IMR-90 (cell line): ENCODE results near the gene GSK3B. TPM values are rescaled to one million over a fixed set of nuclear protein-coding genes. Genes with fewer than 3 reads are reported as not detected.

ENCODE experiments used
- ATAC-seq: fragments of 200-7000 bp; cut with Tn5 transposase; 2 replicates; pipeline ENCODE4 v1.9.1; 2020; ENCODE audit warnings: low read depth, mild to moderate bottlenecking, moderate library complexity
- BruUV-seq: library from RNA; stranded (reverse); fragments of 400-500 nt; replicated peaks from 2 replicates; lab custom pipeline; 2021; lab: Mats Ljungman, UMichigan
- CTCF ChIA-PET: fragments of 300-600 bp; formaldehyde crosslinking; extraction: SDS; loops from one replicate; lab custom pipeline; 2021; ENCODE audit warnings: antibody characterized with exemption; lab: Yijun Ruan, JAX
- POLR2A ChIA-PET: fragments of 300-600 bp; sonication (Branson Sonifier 250); formaldehyde crosslinking; loops from one replicate; lab custom pipeline; 2022; ENCODE audit warnings: antibody characterized with exemption; ENCODE audit not compliant: unreplicated experiment; lab: Charles Lee
- DNase-seq: peaks from one replicate; pipeline ENCODE4 v3.0.0; 2013
- H2AFZ ChIP-seq: replicated peaks from 2 replicates; pipeline ENCODE3; 2013; ENCODE audit warnings: low read length, mild to moderate bottlenecking; ENCODE audit not compliant: poor library complexity
- H2AK5ac ChIP-seq: 2 replicates; pipeline ENCODE4 v1.6.1; 2013; ENCODE audit warnings: low read depth, low read length, inconsistent platforms
- H2AK9ac ChIP-seq: replicated peaks from 2 replicates; pipeline ENCODE3; 2013; ENCODE audit warnings: mild to moderate bottlenecking, low read depth, low read length, moderate library complexity; ENCODE audit not compliant: poor library complexity
- H2BK120ac ChIP-seq: 2 replicates; pipeline ENCODE4 v1.6.1; 2013; ENCODE audit warnings: low read depth, low read length, inconsistent platforms
- H2BK15ac ChIP-seq: 3 replicates; pipeline ENCODE4 v1.6.1; 2013; ENCODE audit warnings: low read depth, low read length, inconsistent platforms
- H2BK20ac ChIP-seq: 2 replicates; pipeline ENCODE4 v1.6.1; 2013; ENCODE audit warnings: low read depth, mild to moderate bottlenecking, inconsistent platforms, low read length, moderate library complexity
- H2BK5ac ChIP-seq: 2 replicates; pipeline ENCODE4 v1.6.1; 2013; ENCODE audit warnings: mild to moderate bottlenecking, low read depth, low read length, inconsistent platforms; ENCODE audit not compliant: poor library complexity, severe bottlenecking
- H3K14ac ChIP-seq: replicated peaks from 2 replicates; pipeline ENCODE4 v1.6.1; 2013; ENCODE audit warnings: low read depth, low read length, inconsistent platforms
- H3K18ac ChIP-seq: 2 replicates; pipeline ENCODE4 v1.6.1; 2013; ENCODE audit warnings: low read depth, low read length, control low read depth
- H3K23ac ChIP-seq: 2 replicates; pipeline ENCODE4 v1.6.1; 2013; ENCODE audit warnings: low read depth, low read length, inconsistent platforms
- H3K27ac ChIP-seq: 2 replicates; pipeline ENCODE4 v1.5.1; 2013; ENCODE audit warnings: mild to moderate bottlenecking, control low read depth, low read length; ENCODE audit not compliant: insufficient read depth
- H3K27me3 ChIP-seq: 2 replicates; pipeline ENCODE4 v1.6.1; 2013; ENCODE audit warnings: low read length; ENCODE audit not compliant: control insufficient read depth, insufficient read depth
- H3K36me3 ChIP-seq: 2 replicates; pipeline ENCODE4 v1.6.1; 2013; ENCODE audit warnings: low read length, mixed read lengths; ENCODE audit not compliant: control insufficient read depth, insufficient read depth
- H3K4ac ChIP-seq: 2 replicates; pipeline ENCODE4 v1.6.1; 2013; ENCODE audit warnings: low read depth, low read length, inconsistent platforms
- H3K4me1 ChIP-seq: 2 replicates; pipeline ENCODE4 v1.6.1; 2013; ENCODE audit warnings: low read length, mixed read lengths; ENCODE audit not compliant: control insufficient read depth, insufficient read depth
- H3K4me2 ChIP-seq: 2 replicates; pipeline ENCODE4 v1.6.1; 2013; ENCODE audit warnings: low read depth, mild to moderate bottlenecking, control low read depth, low read length, moderate library complexity
- H3K4me3 ChIP-seq: 2 replicates; pipeline ENCODE4 v1.5.1; 2013; ENCODE audit warnings: low read depth, mild to moderate bottlenecking, control low read depth, low read length, moderate library complexity; ENCODE audit not compliant: insufficient read depth
- H3K56ac ChIP-seq: 2 replicates; pipeline ENCODE4 v1.6.1; 2013; ENCODE audit warnings: low read length, inconsistent platforms; ENCODE audit not compliant: insufficient read depth; ENCODE audit errors: extremely low read depth
- H3K79me1 ChIP-seq, 2 experiments: 2 replicates each; pipeline ENCODE4 v1.6.1; 2013; ENCODE audit warnings: low read length in 2 of 2, inconsistent platforms in 1 of 2, low read depth in 1 of 2
- H3K9ac ChIP-seq: 2 replicates; pipeline ENCODE4 v1.6.1; 2013; ENCODE audit warnings: low read depth, low read length, control low read depth
- H3K9me1 ChIP-seq: 2 replicates; pipeline ENCODE4 v1.6.1; 2013; ENCODE audit warnings: low read length, inconsistent platforms; ENCODE audit not compliant: insufficient read depth
- H3K9me3 ChIP-seq: 2 replicates; pipeline ENCODE4 v1.6.1; 2013; ENCODE audit warnings: low read length; ENCODE audit not compliant: control insufficient read depth, insufficient read depth
- H4K20me1 ChIP-seq: 2 replicates; pipeline ENCODE4 v1.6.1; 2013; ENCODE audit warnings: low read length, inconsistent platforms; ENCODE audit not compliant: insufficient read depth
- H4K5ac ChIP-seq: 2 replicates; pipeline ENCODE4 v1.6.1; 2013; ENCODE audit warnings: mild to moderate bottlenecking, low read depth, low read length, control low read depth
- H4K8ac ChIP-seq, 2 experiments: 2 replicates each; pipeline ENCODE4 v1.6.1; 2013; ENCODE audit warnings: low read depth in 2 of 2, low read length in 2 of 2, control low read depth in 1 of 2, inconsistent platforms in 1 of 2
- H4K91ac ChIP-seq: 2 replicates; pipeline ENCODE4 v1.6.1; 2013; ENCODE audit warnings: low read depth, low read length, inconsistent platforms; ENCODE audit not compliant: insufficient read depth
- CEBPB ChIP-seq: IDR thresholded peaks from 2 replicates; pipeline ENCODE4 v1.6.1; 2012; ENCODE audit warnings: low read depth, low read length, improper control_type of control experiment
- CHD1 ChIP-seq: IDR thresholded peaks from 2 replicates; pipeline ENCODE4 v1.6.1; 2012; ENCODE audit warnings: low read depth, low read length, improper control_type of control experiment
- FOS ChIP-seq: fragments of 150-350 bp; IDR thresholded peaks from 2 replicates; pipeline ENCODE4 v1.6.1; 2016; ENCODE audit warnings: low read depth, low read length
- MAZ ChIP-seq: IDR thresholded peaks from 2 replicates; pipeline ENCODE4 v1.6.1; 2012; ENCODE audit warnings: low read depth, mild to moderate bottlenecking, low read length, improper control_type of control experiment, moderate library complexity, borderline replicate concordance
- NFE2L2 ChIP-seq: fragments of 150-350 bp; IDR thresholded peaks from 2 replicates; pipeline ENCODE4 v1.6.1; 2016; ENCODE audit warnings: low read depth, mild to moderate bottlenecking, low read length
- RCOR1 ChIP-seq: IDR thresholded peaks from 2 replicates; pipeline ENCODE4 v1.6.1; 2012; ENCODE audit warnings: mild to moderate bottlenecking, low read length, improper control_type of control experiment; ENCODE audit not compliant: insufficient replicate concordance
- RFX5 ChIP-seq: IDR thresholded peaks from 2 replicates; pipeline ENCODE4 v1.8.0; 2012; ENCODE audit warnings: low read depth, mild to moderate bottlenecking, low read length, moderate library complexity
- dilution Hi-C: fragments of 300-500 bp; cut with HindIII; formaldehyde crosslinking; loops from one replicate; pipeline ENCODE4 v1.14.3; 2018; ENCODE audit warnings: low sequenced_read_pairs; ENCODE audit not compliant: unreplicated experiment
- in situ Hi-C: fragments of 300-500 bp; cut with MboI; formaldehyde crosslinking; loops from 3 replicates; pipeline ENCODE4 v1.14.3; 2019; ENCODE audit warnings: low sequenced_read_pairs, inconsistent platforms, mixed read lengths
- intact Hi-C: fragments of 100-400 bp; cut with micrococcal nuclease; formaldehyde crosslinking; loops from 2 replicates; pipeline ENCODE4 v1.10.0; 2022
- polyA plus RNA-seq, 3 experiments: library from polyadenylated mRNA; depleted of rRNA; stranded (reverse); fragments of >200 nt; gene quantifications; 2 replicates each; pipeline ENCODE4 v1.2.3, GENCODE V29; 2012; ENCODE audit warnings: low replicate concordance in 1 of 3
- total RNA-seq: library from RNA; depleted of rRNA; stranded (reverse); fragments of >200 nt; gene quantifications from 2 replicates; pipeline ENCODE4 v1.2.3, GENCODE V29; 2012
- TF ChIP-seq, protein P1 (sequence below): conservative IDR thresholded peaks from 2 replicates; pipeline ENCODE4 v1.5.1; 2012; ENCODE audit warnings: mild to moderate bottlenecking, low read depth, low read length, improper control_type of control experiment

GSK3B gene
- total and polyA plus RNA-seq, 2 of the 4 experiments (the other 2 are of a cell fraction): 19.2 to 33.2 TPM

- DNase-seq: no peak
- no TSS peak for BruUV-seq
- Histone ChIP-seq H3K4me2 (no peak overlapping the region), H3K27ac (no peak overlapping the region), H2BK20ac (no peak overlapping the region), H3K79me1 (peaks cover 18 to 65% of the 10 kb centered on the region in 2 experiments), H3K36me3 (no peaks in the 10 kb centered on the region), H4K8ac (no peak overlapping the region), H3K9me3 (no peaks in the 10 kb centered on the region), H2AK5ac (no peak overlapping the region), H2BK15ac (no peak overlapping the region), H2AFZ (no peak overlapping the region), H3K9ac (no peak overlapping the region), H3K4me1 (no peaks in the 10 kb centered on the region), H3K9me1 (peaks cover 9% of the 10 kb centered on the region), H4K5ac (no peak overlapping the region), H3K14ac (no peak overlapping the region), H3K56ac (no peak overlapping the region), H2BK5ac (no peak overlapping the region), H4K91ac (no peak overlapping the region), H4K20me1 (peaks cover 78% of the 10 kb centered on the region), H2BK120ac (no peak overlapping the region), H3K23ac (no peak overlapping the region), H3K4ac (no peak overlapping the region), H2AK9ac (no peak overlapping the region), H3K27me3 (no peaks in the 10 kb centered on the region), H3K4me3 (no peak overlapping the region), H3K18ac (no peak overlapping the region)
- ChIA-PET CTCF (no interaction called here), POLR2A (no interaction called here)
- ATAC-seq: no peak
- dilution Hi-C loops: no loop called here
- no peak for TF ChIP-seq NFE2L2
- TF ChIP-seq, protein P1, sequence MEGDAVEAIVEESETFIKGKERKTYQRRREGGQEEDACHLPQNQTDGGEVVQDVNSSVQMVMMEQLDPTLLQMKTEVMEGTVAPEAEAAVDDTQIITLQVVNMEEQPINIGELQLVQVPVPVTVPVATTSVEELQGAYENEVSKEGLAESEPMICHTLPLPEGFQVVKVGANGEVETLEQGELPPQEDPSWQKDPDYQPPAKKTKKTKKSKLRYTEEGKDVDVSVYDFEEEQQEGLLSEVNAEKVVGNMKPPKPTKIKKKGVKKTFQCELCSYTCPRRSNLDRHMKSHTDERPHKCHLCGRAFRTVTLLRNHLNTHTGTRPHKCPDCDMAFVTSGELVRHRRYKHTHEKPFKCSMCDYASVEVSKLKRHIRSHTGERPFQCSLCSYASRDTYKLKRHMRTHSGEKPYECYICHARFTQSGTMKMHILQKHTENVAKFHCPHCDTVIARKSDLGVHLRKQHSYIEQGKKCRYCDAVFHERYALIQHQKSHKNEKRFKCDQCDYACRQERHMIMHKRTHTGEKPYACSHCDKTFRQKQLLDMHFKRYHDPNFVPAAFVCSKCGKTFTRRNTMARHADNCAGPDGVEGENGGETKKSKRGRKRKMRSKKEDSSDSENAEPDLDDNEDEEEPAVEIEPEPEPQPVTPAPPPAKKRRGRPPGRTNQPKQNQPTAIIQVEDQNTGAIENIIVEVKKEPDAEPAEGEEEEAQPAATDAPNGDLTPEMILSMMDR: no peak
- no peak for TF ChIP-seq CEBPB
- TF ChIP-seq MAZ: no peak
- TF ChIP-seq CHD1: no peak
- no peak for TF ChIP-seq RFX5
- TF ChIP-seq RCOR1: no peak
- TF ChIP-seq FOS: no peak
- in situ Hi-C loops: no loop called here
- intact Hi-C loops: loop anchor here (5.0 kb wide), 1 partner anchor 46 kb away; no protein-coding TSS in a partner anchor
Observed at GRCh38 chr3:120031561-120031960, 62.7 kb downstream of the GSK3B start.
